Large intestine (tissue), 3 donors: ENCODE data around the gene IL31. TPM values are rescaled to one million over a fixed set of nuclear protein-coding genes. Genes with fewer than 3 reads are reported as not detected.

Experiments used
- DNase-seq, 2 donors: peaks; one replicate each; pipeline versions ENCODE4 v3.0.0 to v3.0.0-alpha.2; 2013
- H3K27ac ChIP-seq: one replicate; pipeline ENCODE4 v1.5.1; 2013; ENCODE audit warnings: low read length
- H3K27me3 ChIP-seq: 2 replicates; pipeline ENCODE4 v1.6.1; 2013; ENCODE audit warnings: low read length; ENCODE audit not compliant: control insufficient read depth, insufficient read depth
- H3K36me3 ChIP-seq: 2 replicates; pipeline ENCODE4 v1.6.1; 2013; ENCODE audit warnings: low read length; ENCODE audit not compliant: control insufficient read depth, insufficient read depth
- H3K4me1 ChIP-seq: one replicate; pipeline ENCODE4 v1.6.1; 2013; ENCODE audit warnings: low read length; ENCODE audit not compliant: control insufficient read depth, insufficient read depth
- H3K4me3 ChIP-seq: one replicate; pipeline ENCODE4 v1.5.1; 2013; ENCODE audit warnings: low read length
- H3K9me3 ChIP-seq: one replicate; pipeline ENCODE4 v1.6.1; 2013; ENCODE audit warnings: mild to moderate bottlenecking, low read depth, low read length, moderate library complexity; ENCODE audit not compliant: control insufficient read depth
- WGBS: methylation state at CpG from one replicate; pipeline ENCODE4 v1.1.5; 2013; ENCODE audit warnings: low lambda C conversion rate; ENCODE audit not compliant: insufficient coverage; 5-methylcytosine and 5-hydroxymethylcytosine counted together
- polyA plus RNA-seq: library from polyadenylated mRNA; unstranded; fragments of 120-200 nt; gene quantifications from one replicate; pipeline ENCODE4 v1.2.1, GENCODE V29; 2013

The IL31 gene
- polyA plus RNA-seq, 1 donor: not detected

- 100% methylated on average over 2 of the region's 19 CpGs for WGBS
- Histone ChIP-seq H3K4me3 (no peak overlapping the region), H3K36me3 (peaks cover 83% of the 10 kb centered on the region), H3K4me1 (peaks cover 2% of the 10 kb centered on the region), H3K27me3 (no peaks in the 10 kb centered on the region), H3K27ac (no peak overlapping the region), H3K9me3 (no peaks in the 10 kb centered on the region)
- no peak for DNase-seq
Measured at GRCh38 chr12:122140467-122141257, 33.4 kb downstream of the IL31 start.

- H3K4me1 ChIP-seq: peaks cover 2% of the 10 kb centered on the region
- H3K4me3 ChIP-seq: no peak overlapping the region
- peaks cover 88% of the 10 kb centered on the region for H3K36me3 ChIP-seq
- no peak overlapping the region for H3K27ac ChIP-seq
- no peaks in the 10 kb centered on the region for H3K9me3 ChIP-seq
- H3K27me3 ChIP-seq: no peaks in the 10 kb centered on the region
- DNase-seq: peak in 1 of 2 donors; percentile 31
- no CpG with 5 or more reads among the region's 8 CpGs for WGBS
Measured at GRCh38 chr12:122139941-122140340, 34.1 kb downstream of the IL31 start.

- H3K27ac ChIP-seq: no peak overlapping the region
- WGBS: no CpG with 5 or more reads among the region's 15 CpGs
- no peaks in the 10 kb centered on the region for H3K27me3 ChIP-seq
- peaks cover 88% of the 10 kb centered on the region for H3K36me3 ChIP-seq
- no peak for DNase-seq
- no peaks in the 10 kb centered on the region for H3K9me3 ChIP-seq
- peaks cover 2% of the 10 kb centered on the region for H3K4me1 ChIP-seq
- no peak overlapping the region for H3K4me3 ChIP-seq
Measured at GRCh38 chr12:122139266-122139665, 34.8 kb downstream of the IL31 start.

- Histone ChIP-seq H3K4me1 (peaks cover 2% of the 10 kb centered on the region), H3K9me3 (no peaks in the 10 kb centered on the region), H3K27me3 (no peaks in the 10 kb centered on the region), H3K36me3 (peaks cover 88% of the 10 kb centered on the region), H3K4me3 (no peak overlapping the region), H3K27ac (no peak overlapping the region)
- DNase-seq: no peak
- no CpG with 5 or more reads among the region's 11 CpGs for WGBS
Measured at GRCh38 chr12:122138616-122139015, 35.4 kb downstream of the IL31 start.

- Histone ChIP-seq H3K27me3 (no peaks in the 10 kb centered on the region), H3K4me1 (peaks cover 2% of the 10 kb centered on the region), H3K9me3 (no peaks in the 10 kb centered on the region), H3K36me3 (peaks cover 89% of the 10 kb centered on the region), H3K4me3 (no peak overlapping the region), H3K27ac (no peak overlapping the region)
- DNase-seq: no peak
- no CpG with 5 or more reads among the region's 11 CpGs for WGBS
Measured at GRCh38 chr12:122138181-122138580, 35.8 kb downstream of the IL31 start.

GRCh38 chr12:122137681-122138080, 36.3 kb downstream of the IL31 start:
- H3K4me3 ChIP-seq: no peak overlapping the region
- no peaks in the 10 kb centered on the region for H3K9me3 ChIP-seq
- peaks cover 89% of the 10 kb centered on the region for H3K36me3 ChIP-seq
- H3K27ac ChIP-seq: no peak overlapping the region
- no CpG with 5 or more reads among the region's 11 CpGs for WGBS
- no peaks in the 10 kb centered on the region for H3K27me3 ChIP-seq
- DNase-seq: peak in 1 of 2 donors; percentile 36
- peaks cover 2% of the 10 kb centered on the region for H3K4me1 ChIP-seq

- no peaks in the 10 kb centered on the region for H3K27me3 ChIP-seq
- H3K4me1 ChIP-seq: peaks cover 2% of the 10 kb centered on the region
- peaks cover 89% of the 10 kb centered on the region for H3K36me3 ChIP-seq
- no peak for DNase-seq
- H3K27ac ChIP-seq: no peak overlapping the region
- no peaks in the 10 kb centered on the region for H3K9me3 ChIP-seq
- 80% methylated on average over 1 of the region's 10 CpGs for WGBS
- H3K4me3 ChIP-seq: no peak overlapping the region
Measured at GRCh38 chr12:122137229-122137628, 36.8 kb downstream of the IL31 start.

GRCh38 chr12:122135437-122136031, 38.5 kb downstream of the IL31 start:
- no peak for DNase-seq
- H3K36me3 ChIP-seq: peaks cover 88% of the 10 kb centered on the region
- H3K9me3 ChIP-seq: no peaks in the 10 kb centered on the region
- no peak overlapping the region for H3K4me3 ChIP-seq
- H3K27ac ChIP-seq: no peak overlapping the region
- H3K4me1 ChIP-seq: peaks cover 2% of the 10 kb centered on the region
- no peaks in the 10 kb centered on the region for H3K27me3 ChIP-seq
- WGBS: no CpG with 5 or more reads among the region's 18 CpGs

GRCh38 chr12:122133192-122133950, 40.6 kb downstream of the IL31 start:
- no CpG with 5 or more reads among the region's 28 CpGs for WGBS
- no peak for DNase-seq
- H3K4me1 ChIP-seq: no peaks in the 10 kb centered on the region
- no peaks in the 10 kb centered on the region for H3K9me3 ChIP-seq
- H3K36me3 ChIP-seq: peaks cover 91% of the 10 kb centered on the region
- no peaks in the 10 kb centered on the region for H3K27me3 ChIP-seq
- no peak overlapping the region for H3K4me3 ChIP-seq
- H3K27ac ChIP-seq: no peak overlapping the region

GRCh38 chr12:122130150-122130549, 43.9 kb downstream of the IL31 start:
- no CpG with 5 or more reads among the region's 17 CpGs for WGBS
- Histone ChIP-seq H3K4me3 (no peak overlapping the region), H3K27ac (no peak overlapping the region), H3K27me3 (no peaks in the 10 kb centered on the region), H3K4me1 (peaks cover 11% of the 10 kb centered on the region), H3K36me3 (peaks cover 75% of the 10 kb centered on the region), H3K9me3 (no peaks in the 10 kb centered on the region)
- no peak for DNase-seq
